ENCODE results near the gene CIC. TPM values are rescaled to one million over a fixed set of nuclear protein-coding genes. Genes with fewer than 3 reads are reported as not detected.
A peak's percentile ranks its signal among the peaks of the same experiment; 100 is the strongest.

Gene CIC
- polyA plus RNA-seq, 1 donor (not counting 4 experiments of a cell fraction or from before 2014, with no cell fraction given), result 3.1 TPM

GRCh38 chr19:42267644-42268141 is 1.4 kb upstream of the CIC start:
- H3K27ac ChIP-seq (ENCODE audit: control insufficient read depth, insufficient read depth, low read length), result peak overlapping the region; percentile 99
- peaks cover 6 to 8% of the 10 kb centered on the region in 2 experiments for H3K36me3 ChIP-seq (ENCODE audit: control insufficient read depth in 2 of 2, extremely low read depth in 1 of 2, insufficient read depth in 2 of 2, low read length in 2 of 2)
- H3K4me3 ChIP-seq (ENCODE audit: control insufficient read depth in 2 of 3, extremely low read depth in 1 of 3, insufficient read depth in 2 of 3, low read depth in 1 of 3, low read length in 3 of 3), result peak overlapping the region; percentile 19 to 89 (median 74)
- FAIRE-seq, result no peak
- H3K9me1 ChIP-seq (ENCODE audit: control insufficient read depth, extremely low read depth, insufficient read depth, low read length), result no peaks in the 10 kb centered on the region
- no peaks in the 10 kb centered on the region for H3K27me3 ChIP-seq (ENCODE audit: control insufficient read depth, extremely low read depth, insufficient read depth, low read length)
- no peak for TF ChIP-seq CTCF (optimal IDR thresholded peaks at IDR 0.05 in 1 of 3, IDR thresholded peaks at IDR 0.05 in 1 of 3, conservative IDR thresholded peaks at IDR 0.05 in 1 of 3; ENCODE audit: extremely low read depth in 1 of 3, insufficient read depth in 2 of 3, low read length in 3 of 3)
- TF ChIP-seq EZH2 (IDR thresholded peaks at IDR 0.05; ENCODE audit: low read length), result no peak
- dilution Hi-C loops (cut with MboI; ENCODE audit: extremely low pct_ligation_motif_present, low sequenced_read_pairs), result no loop called here
- peaks cover 26% of the 10 kb centered on the region for H3K79me2 ChIP-seq (ENCODE audit: control insufficient read depth, insufficient read depth, low read length)
- no peak for DNase-seq (ENCODE audit: low read depth, low spot score)
- no peaks in the 10 kb centered on the region for H3K9me3 ChIP-seq (ENCODE audit: control insufficient read depth, low read depth, low read length)
- H2AFZ ChIP-seq (ENCODE audit: control insufficient read depth, low read length), result peak overlapping the region; percentile 99
- no peaks in the 10 kb centered on the region for H4K20me1 ChIP-seq (ENCODE audit: control insufficient read depth, extremely low read depth, insufficient read depth, low read length)
- H3K4me1 ChIP-seq (ENCODE audit: control insufficient read depth, extremely low read depth, insufficient read depth, low read length), result peaks cover 25% of the 10 kb centered on the region
- peak overlapping the region; percentile 99 for H3K4me2 ChIP-seq (ENCODE audit: control insufficient read depth, extremely low read depth, insufficient read depth, low read depth, low read length)
- peak overlapping the region; percentile 99 for H3K9ac ChIP-seq (ENCODE audit: control insufficient read depth, extremely low read depth, insufficient read depth, low read length)

GRCh38 chr19:42268142-42268703 is 829 bp upstream of the CIC start:
- peak overlapping the region; percentile 99 for H3K4me2 ChIP-seq (ENCODE audit: control insufficient read depth, extremely low read depth, insufficient read depth, low read depth, low read length)
- peaks cover 6 to 10% of the 10 kb centered on the region in 2 experiments for H3K36me3 ChIP-seq (ENCODE audit: control insufficient read depth in 2 of 2, extremely low read depth in 1 of 2, insufficient read depth in 2 of 2, low read length in 2 of 2)
- TF ChIP-seq EZH2 (IDR thresholded peaks at IDR 0.05; ENCODE audit: low read length) (no peak), CTCF (optimal IDR thresholded peaks at IDR 0.05 in 1 of 3, IDR thresholded peaks at IDR 0.05 in 1 of 3, conservative IDR thresholded peaks at IDR 0.05 in 1 of 3; ENCODE audit: extremely low read depth in 1 of 3, insufficient read depth in 2 of 3, low read length in 3 of 3) (no peak)
- no peaks in the 10 kb centered on the region for H3K27me3 ChIP-seq (ENCODE audit: control insufficient read depth, extremely low read depth, insufficient read depth, low read length)
- peak overlapping the region; percentile 99 for H2AFZ ChIP-seq (ENCODE audit: control insufficient read depth, low read length)
- DNase-seq (ENCODE audit: low read depth, low spot score) (peak; percentile 95), FAIRE-seq (no peak)
- H3K79me2 ChIP-seq (ENCODE audit: control insufficient read depth, insufficient read depth, low read length), result peaks cover 31% of the 10 kb centered on the region
- dilution Hi-C loops (cut with MboI; ENCODE audit: extremely low pct_ligation_motif_present, low sequenced_read_pairs), result no loop called here
- no peaks in the 10 kb centered on the region for H3K9me1 ChIP-seq (ENCODE audit: control insufficient read depth, extremely low read depth, insufficient read depth, low read length)
- H3K4me3 ChIP-seq (ENCODE audit: control insufficient read depth in 2 of 3, extremely low read depth in 1 of 3, insufficient read depth in 2 of 3, low read depth in 1 of 3, low read length in 3 of 3), result peak overlapping the region; percentile 59 to 89 (median 81)
- H3K27ac ChIP-seq (ENCODE audit: control insufficient read depth, insufficient read depth, low read length), result peak overlapping the region; percentile 99
- no peaks in the 10 kb centered on the region for H3K9me3 ChIP-seq (ENCODE audit: control insufficient read depth, low read depth, low read length)
- H4K20me1 ChIP-seq (ENCODE audit: control insufficient read depth, extremely low read depth, insufficient read depth, low read length), result no peaks in the 10 kb centered on the region
- peaks cover 25% of the 10 kb centered on the region for H3K4me1 ChIP-seq (ENCODE audit: control insufficient read depth, extremely low read depth, insufficient read depth, low read length)
- peak overlapping the region; percentile 99 for H3K9ac ChIP-seq (ENCODE audit: control insufficient read depth, extremely low read depth, insufficient read depth, low read length)
